C4-2B (cell line): ENCODE results near the gene TSPEAR.

Experiments used
- CTCF ChIP-seq: fragments of 450-650 bp; conservative IDR thresholded peaks from 2 replicates; pipeline ENCODE4 v1.5.1; 2017; ENCODE audit warnings: mild to moderate bottlenecking
- ZFX ChIP-seq: fragments of 450-650 bp; IDR thresholded peaks from 2 replicates; pipeline ENCODE4 v1.6.1; 2017

DNA sequence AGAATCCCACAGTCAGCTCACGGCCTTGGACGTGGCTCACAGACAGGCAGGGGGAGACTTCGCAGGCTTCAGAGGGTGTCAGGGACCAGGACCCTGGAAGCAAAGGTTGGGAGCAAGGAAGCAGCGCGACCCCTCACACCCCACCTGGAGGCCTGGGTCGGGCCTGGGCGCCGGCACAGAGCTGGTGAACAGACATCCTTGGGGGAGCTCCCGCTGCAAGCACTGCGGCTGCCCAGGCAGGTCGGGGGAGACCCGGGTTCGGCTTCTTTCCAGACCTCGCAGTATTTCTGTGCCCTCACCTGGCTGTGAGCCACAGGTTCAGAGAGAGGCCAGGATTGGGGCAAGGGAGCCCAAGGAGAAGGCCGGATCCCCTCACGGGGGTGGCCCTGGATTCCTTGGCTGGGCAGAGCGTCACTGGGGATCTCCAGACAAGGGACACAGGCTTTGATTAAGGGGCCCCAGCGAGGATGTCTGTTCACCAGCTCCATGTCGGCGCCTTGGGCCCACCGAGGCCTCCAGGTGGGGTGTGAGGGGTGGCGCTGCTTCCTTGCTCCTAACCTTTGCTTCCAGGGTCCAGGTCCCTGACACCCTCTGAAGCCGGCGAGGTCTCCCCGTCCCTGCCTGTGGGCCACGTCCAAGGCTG is 37.9 kb upstream of the TSPEAR start:
- TF ChIP-seq CTCF (no peak), ZFX (no peak)
